Stimulated activated CD4-positive, alpha-beta T cell treated with anti-CD3 and anti-CD28 coated beads, Interleukin-2, amount 100 ng/mL, for 24 hours (primary cell): ENCODE measurements around the gene LMAN1.

ENCODE experiments used
- DNase-seq, 2 donors: peaks; one replicate each; pipeline ENCODE4 v3.0.0-alpha.2; 2020

LMAN1 gene

GRCh38 chr18:59358712-59359575 lies at the start of gene LMAN1:
Gene LMAN1, minus strand, starts transcription at chr18:59359265. Its CDS starts 21 bp downstream, at chr18:59359244.
- DNase-seq, result peak; percentile 96 to 97

GRCh38 chr18:59402432-59403090 lies 43.5 kb upstream of the LMAN1 start:
- peak; percentile 76 to 78 for DNase-seq

- no peak for DNase-seq
These were observed 41.3 kb upstream of the LMAN1 start for GRCh38 chr18:59400407-59400806.

- DNase-seq, result no peak
These were observed 36.4 kb upstream of the LMAN1 start for GRCh38 chr18:59395226-59396175.

GRCh38 chr18:59393381-59393780 lies 34.3 kb upstream of the LMAN1 start:
- no peak for DNase-seq

GRCh38 chr18:59388817-59389216 lies 29.8 kb upstream of the LMAN1 start:
- DNase-seq, result no peak

GRCh38 chr18:59387687-59388565 lies 28.9 kb upstream of the LMAN1 start:
- no peak for DNase-seq

GRCh38 chr18:59386909-59387686 lies 28.0 kb upstream of the LMAN1 start:
- DNase-seq, result no peak

- DNase-seq, result no peak
These were observed 26.1 kb upstream of the LMAN1 start for GRCh38 chr18:59385191-59385590.

GRCh38 chr18:59383851-59384250 lies 24.8 kb upstream of the LMAN1 start:
- DNase-seq, result no peak

GRCh38 chr18:59382383-59382782 lies 23.3 kb upstream of the LMAN1 start:
- DNase-seq, result no peak

GRCh38 chr18:59381949-59382348 lies 22.9 kb upstream of the LMAN1 start:
- DNase-seq, result no peak

GRCh38 chr18:59380706-59381105 lies 21.6 kb upstream of the LMAN1 start:
- no peak for DNase-seq

GRCh38 chr18:59379772-59380522 lies 20.9 kb upstream of the LMAN1 start:
- DNase-seq, result no peak

- DNase-seq, result no peak
These were observed 18.7 kb upstream of the LMAN1 start for GRCh38 chr18:59377613-59378337.

- no peak for DNase-seq
These were observed 17.4 kb upstream of the LMAN1 start for GRCh38 chr18:59376351-59376935.

- DNase-seq, result no peak
These were observed 15.1 kb upstream of the LMAN1 start for GRCh38 chr18:59374128-59374527.

- no peak for DNase-seq
These were observed 13.9 kb upstream of the LMAN1 start for GRCh38 chr18:59372975-59373374.

GRCh38 chr18:59360381-59360780 lies 1.3 kb upstream of the LMAN1 start:
- DNase-seq, result no peak
